ENCODE data around the gene DDX19B. TPM values are rescaled to one million over a fixed set of nuclear protein-coding genes. Genes with fewer than 3 reads are reported as not detected.

Gene DDX19B
- total RNA-seq, 4 donors from 2014 or later: 31.9 to 55.6 (median 38.3) TPM

DNA sequence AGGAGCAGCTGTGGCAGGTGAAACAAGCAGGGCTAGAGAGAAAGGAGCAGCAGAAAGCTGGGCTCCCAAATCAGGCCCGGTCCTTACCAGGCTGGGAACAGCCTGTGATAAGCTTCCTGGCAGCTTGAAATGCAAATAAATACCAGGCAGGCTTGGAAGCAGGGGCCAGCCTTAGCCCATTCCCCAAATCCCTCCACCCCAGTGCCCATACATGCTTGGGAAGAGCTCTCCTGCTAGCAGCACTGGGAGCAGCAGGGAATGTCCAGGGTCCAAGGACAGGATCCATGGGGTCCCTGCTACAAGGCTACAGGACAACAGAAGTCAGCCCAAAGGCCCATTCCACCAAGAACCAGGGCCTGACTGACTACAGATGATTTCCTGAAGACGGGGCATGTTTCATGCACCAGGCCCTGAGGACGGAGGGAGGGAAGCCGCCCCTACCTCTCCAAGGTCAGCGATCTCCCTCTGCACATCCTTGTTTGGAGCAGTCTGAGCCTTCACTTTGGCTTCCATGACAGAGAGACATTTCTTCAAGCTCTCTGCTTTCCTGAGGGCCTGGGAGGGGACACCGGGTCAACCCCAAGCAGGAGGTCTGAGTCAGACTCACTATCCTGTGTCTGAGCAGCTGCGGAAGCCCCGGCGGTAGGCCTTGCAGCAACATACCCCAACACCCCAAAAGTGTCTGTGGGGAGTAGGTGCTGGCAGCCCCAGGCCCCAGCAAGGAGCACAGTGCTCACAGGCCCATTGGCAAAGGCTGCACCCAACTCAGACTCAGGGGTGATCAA is 44.6 kb upstream of the DDX19B start:
- TF ChIP-seq, protein P1, sequence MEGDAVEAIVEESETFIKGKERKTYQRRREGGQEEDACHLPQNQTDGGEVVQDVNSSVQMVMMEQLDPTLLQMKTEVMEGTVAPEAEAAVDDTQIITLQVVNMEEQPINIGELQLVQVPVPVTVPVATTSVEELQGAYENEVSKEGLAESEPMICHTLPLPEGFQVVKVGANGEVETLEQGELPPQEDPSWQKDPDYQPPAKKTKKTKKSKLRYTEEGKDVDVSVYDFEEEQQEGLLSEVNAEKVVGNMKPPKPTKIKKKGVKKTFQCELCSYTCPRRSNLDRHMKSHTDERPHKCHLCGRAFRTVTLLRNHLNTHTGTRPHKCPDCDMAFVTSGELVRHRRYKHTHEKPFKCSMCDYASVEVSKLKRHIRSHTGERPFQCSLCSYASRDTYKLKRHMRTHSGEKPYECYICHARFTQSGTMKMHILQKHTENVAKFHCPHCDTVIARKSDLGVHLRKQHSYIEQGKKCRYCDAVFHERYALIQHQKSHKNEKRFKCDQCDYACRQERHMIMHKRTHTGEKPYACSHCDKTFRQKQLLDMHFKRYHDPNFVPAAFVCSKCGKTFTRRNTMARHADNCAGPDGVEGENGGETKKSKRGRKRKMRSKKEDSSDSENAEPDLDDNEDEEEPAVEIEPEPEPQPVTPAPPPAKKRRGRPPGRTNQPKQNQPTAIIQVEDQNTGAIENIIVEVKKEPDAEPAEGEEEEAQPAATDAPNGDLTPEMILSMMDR (IDR thresholded peaks at IDR 0.05; ENCODE audit: low read depth): no peak

DNA sequence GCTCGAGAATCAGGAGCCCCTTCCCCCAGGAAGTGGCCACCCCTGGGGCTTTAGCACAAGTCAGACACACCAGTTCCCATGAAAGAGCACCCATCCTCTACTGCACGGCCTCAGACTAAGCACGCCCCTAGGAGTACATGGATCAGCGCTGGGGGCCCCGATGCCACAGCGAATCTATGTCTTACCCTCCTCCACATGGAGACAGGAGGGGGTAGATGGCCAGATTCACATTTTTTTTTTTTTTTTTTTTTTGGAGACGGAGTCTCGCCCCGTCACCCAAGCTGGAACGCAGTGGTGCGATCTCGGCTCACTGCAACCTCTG is 44.1 kb upstream of the DDX19B start:
- TF ChIP-seq, protein P1 (IDR thresholded peaks at IDR 0.05; ENCODE audit: low read depth): no peak

DNA sequence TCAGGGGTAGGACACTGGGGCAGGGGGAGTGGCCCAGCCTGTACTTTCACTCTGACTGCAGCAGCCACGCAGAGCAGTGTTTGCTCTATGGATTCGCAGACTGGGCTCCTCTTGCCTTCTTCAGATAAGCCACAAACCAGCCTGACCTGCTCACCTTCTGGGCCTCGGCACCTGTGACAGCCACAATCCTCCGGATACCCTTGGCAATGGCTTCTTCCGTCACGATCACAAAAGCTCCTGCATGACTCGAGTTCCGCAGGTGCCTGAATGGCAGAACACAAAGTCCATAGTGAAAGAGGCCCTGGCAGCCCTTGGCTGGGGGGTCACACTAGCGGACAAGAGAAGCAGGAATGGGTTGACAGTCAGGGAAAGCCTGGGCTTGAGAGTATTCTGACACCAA is 43.4 kb upstream of the DDX19B start:
- TF ChIP-seq, protein P1 (IDR thresholded peaks at IDR 0.05; ENCODE audit: low read depth): no peak

DNA sequence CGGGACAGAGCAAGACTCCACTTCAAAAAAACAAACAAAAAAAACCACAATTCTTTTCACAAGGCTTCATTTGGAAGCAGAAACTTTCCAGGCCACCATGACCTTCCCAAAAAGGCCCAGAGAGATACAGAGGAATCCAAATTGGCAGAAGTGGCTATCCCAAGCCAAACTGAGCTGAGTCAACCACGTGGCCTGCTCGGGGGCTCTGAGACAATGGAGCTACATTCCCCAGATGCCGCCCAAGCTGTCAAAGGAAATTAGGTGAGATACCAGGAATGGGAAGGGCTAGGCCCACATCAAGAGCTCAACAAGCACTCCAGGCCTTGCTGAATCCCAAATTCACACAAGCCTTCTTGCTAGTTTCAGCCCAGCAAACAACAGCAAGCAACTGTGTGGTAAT is 41.6 kb upstream of the DDX19B start:
- TF ChIP-seq, protein P1 (IDR thresholded peaks at IDR 0.05; ENCODE audit: low read depth): no peak

DNA sequence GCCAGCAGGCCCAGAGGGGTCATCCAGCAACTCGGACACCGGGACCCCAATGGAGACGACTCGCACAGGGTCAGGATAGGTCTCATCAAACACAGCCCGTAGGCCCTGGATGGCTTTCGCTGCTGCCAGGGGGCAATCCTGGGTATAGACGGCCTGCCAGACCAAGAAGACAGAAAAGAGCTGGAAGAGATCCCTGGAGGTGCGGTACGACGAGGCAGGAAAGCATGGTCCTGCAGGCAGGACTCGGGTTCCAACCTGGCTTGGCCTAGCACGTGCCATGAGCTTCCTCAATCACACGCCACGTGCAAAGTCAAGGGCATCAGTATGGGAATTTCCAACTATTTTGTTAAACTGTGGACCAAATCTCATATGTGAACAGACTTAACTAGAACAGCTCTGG is 40.9 kb upstream of the DDX19B start:
- TF ChIP-seq, protein P1 (IDR thresholded peaks at IDR 0.05; ENCODE audit: low read depth): no peak

DNA sequence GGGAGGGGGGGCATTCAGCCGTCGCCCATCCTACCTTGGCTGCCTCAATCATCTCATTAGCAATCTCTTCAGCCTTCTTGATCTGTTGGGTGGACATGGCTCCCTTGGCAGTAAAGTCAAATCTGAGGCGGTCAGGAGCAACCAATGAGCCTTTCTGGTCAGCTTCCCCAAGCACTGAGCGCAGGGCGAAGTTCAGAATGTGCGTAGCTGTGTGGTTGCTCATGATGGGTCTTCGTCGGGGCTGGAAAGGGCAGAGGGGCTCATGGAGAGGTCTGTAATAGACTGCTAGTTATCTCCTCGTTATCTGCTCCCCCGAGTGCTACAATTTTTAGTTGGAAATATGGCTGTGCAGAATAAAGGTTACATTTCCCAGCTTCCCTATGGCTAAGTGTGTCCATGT is 40.0 kb upstream of the DDX19B start:
- TF ChIP-seq, protein P1 (IDR thresholded peaks at IDR 0.05; ENCODE audit: low read depth): no peak

DNA sequence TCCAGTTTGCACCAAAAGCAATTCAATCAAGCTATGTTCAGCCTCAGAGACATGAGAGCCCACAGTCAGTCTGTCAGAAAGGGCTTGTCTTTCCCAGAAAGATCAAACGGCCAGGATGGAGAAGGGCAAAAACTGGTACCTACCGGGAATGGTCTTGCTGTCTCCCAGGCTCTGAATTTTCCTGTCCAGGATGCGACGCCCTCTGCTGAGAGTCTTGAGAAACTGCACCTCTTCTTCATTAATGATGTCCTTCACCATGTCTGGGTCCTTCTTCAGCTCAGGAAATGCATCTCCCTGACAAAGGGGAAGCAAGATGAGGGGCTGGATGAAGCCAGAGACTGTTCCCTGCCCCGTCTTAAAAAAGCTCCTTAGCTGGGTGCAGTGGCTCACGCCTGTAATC is 31.5 kb upstream of the DDX19B start:
- TF ChIP-seq, protein P1 (IDR thresholded peaks at IDR 0.05; ENCODE audit: low read depth): no peak

Data from subcutaneous adipose tissue (tissue), 4 donors.